Measurements from ENCODE around the gene LARP4B. TPM values are rescaled to one million over a fixed set of nuclear protein-coding genes. Genes with fewer than 3 reads are reported as not detected.
A peak's percentile ranks its signal among the peaks of the same experiment; 100 is the strongest.

The LARP4B gene
- total RNA-seq, 1 donor from 2014 or later, result 85.4 TPM

DNA sequence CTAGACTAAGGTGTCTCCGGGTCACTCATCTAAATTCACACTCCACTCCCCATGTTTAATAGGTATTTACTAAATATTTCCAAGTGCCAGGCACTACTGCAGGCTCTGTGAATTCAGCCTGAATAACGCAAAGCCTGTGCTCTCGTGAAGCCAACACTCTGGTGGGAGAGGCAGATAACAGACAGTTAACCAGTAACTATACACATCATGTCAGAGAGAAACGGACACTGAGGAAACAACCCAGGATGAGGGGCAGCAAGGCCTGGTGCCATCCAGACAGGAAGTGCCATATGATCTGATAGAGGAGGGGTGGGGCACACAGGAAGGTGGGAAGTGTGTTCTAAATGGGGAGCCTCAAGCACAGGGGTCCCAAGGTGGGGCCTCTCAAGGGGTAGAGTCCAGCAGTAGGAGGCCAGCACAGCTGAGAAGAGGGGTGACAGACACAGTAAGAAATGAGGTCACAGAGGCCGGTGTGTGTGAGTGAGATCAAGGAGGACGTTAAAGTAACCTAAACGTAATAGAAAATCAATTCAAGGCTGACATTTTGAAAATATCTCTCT lies 85.3 kb downstream of the LARP4B start:
- no peak for DNase-seq (ENCODE audit: low spot score)
- ATAC-seq, result no peak
- intact Hi-C loops (cut with DNase I), result no loop called here

DNA sequence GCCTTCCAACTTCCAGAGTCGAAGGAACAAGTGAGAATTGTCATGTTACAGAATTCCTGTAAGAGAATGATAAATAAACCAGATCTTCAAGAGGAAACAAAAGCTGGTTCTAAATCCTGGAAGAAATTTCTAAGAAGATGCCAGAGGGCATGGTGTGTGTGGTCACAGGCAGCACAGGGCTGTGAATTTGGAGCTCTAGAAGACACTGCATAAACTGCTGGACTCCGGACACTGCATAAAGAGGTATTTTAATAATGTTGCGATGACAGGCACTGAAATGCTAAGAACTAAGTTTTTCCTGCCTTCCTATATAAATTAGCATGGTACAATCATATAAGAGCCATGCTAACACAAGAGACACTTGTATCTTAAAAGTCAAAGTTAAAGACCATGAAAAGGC lies 86.0 kb downstream of the LARP4B start:
- DNase-seq (ENCODE audit: low spot score), result no peak
- intact Hi-C loops (cut with DNase I), result no loop called here
- no peak for ATAC-seq

DNA sequence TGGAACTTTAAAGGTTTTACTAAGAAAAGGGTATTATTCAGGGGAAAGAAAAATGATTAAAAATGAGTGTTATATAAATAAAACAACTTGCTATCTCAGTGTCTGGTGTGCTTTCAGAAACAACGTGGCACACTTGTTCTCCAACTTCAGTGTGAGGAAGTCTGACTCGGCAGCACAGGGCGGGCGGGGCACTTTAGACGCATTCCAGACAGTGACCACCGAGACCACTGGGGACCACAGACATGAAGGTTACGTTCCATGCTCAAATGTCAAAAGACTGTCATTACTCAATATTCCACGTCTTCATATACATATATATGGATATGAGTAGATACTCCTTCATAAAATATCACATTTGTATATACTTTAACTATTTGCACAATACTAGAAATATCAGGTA lies 87.0 kb downstream of the LARP4B start:
- ATAC-seq, result peak; percentile 63
- intact Hi-C loops (cut with DNase I), result no loop called here
- no peak for DNase-seq (ENCODE audit: low spot score)

DNA sequence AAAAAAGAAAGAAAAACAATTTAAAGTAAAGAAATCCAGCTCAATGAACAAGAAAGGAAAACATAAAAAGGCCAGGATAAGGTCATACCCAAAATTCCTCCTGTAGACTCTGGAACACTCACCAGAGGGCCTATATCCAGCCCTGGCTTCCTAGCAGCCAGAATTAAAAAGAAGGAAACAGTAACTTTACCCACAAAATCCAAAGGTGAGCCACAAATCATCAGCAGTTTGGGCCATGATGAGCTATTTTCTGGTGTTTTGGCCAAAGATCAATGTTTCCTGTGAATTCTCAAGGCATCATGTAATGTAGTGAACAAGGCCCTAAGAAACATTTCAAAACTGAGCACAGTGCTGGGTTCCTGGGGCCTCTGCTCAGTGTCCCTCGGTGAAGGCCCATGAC lies 87.8 kb downstream of the LARP4B start:
- DNase-seq (ENCODE audit: low spot score) (no peak), ATAC-seq (peak; percentile 22)
- intact Hi-C loops (cut with DNase I), result no loop called here

DNA sequence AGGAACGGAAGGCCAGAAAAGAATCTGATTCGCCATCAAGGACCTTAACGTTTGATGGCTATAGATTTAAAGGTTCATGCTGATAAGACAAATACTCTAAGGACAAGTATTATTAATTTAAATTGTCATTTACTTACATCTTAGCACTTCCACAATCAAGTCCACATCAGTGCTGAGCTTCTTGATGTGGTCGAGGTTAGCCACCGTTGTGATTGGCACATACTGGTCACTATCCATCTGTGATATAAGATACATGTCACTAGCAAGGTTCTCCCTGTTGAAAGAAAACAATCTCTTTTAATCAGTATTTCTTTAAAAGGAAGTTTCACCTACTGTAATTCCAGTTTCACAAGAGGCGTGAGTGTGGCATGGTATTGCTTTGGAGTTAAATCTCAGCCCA lies 88.7 kb downstream of the LARP4B start:
- intact Hi-C loops (cut with DNase I), result no loop called here
- DNase-seq (ENCODE audit: low spot score) (no peak), ATAC-seq (no peak)

DNA sequence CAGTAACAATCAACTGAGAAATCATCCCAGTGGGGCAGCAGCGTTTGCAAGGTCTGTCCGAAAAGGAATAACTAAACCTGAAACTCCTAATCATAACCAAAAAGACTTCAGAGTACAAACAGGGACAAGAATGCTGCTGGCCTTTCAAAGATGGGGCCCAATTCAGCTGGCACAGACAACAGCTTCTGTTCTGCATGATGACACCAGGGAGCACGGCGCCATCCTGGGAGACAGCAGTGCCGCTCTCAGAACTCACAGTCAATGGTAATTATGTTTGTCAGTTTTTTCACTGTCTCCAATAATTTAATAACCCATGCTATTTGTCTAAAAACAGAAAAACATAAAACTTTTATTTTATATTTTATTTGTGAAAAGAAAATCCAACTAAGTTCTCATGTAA lies 90.0 kb downstream of the LARP4B start:
- ATAC-seq, result no peak
- intact Hi-C loops (cut with DNase I), result no loop called here
- DNase-seq (ENCODE audit: low spot score), result no peak

DNA sequence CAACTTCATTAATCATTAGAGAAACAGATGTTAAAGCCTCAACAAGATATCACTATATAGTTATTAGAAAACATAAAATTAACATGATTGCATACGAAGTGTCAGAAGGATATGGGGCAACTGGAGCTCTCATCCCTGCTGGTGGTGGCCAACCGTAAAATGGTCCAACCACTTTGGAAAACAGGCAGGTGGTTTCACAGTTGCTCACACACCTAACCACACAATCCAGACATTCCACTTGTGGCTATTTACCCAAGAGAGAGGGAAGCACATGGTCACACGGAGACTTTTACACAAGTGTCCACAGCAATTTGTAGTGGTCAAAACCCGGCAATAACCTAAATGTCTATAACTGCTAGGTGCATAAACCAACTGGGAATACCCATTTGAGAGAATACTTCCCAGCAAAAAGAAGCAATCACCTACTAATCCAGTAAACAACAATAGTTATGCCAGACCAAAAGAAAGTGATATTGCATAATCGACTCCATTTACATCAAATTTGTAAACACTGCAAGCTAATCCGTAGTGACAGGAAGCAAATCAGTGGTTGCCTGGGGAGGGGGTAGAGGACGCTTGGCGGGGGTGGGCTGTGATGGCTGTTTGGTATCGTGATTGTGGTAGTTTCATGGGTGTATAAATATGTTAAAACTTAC lies 91.8 kb downstream of the LARP4B start:
- ATAC-seq, result no peak
- intact Hi-C loops (cut with DNase I), result no loop called here
- no peak for DNase-seq (ENCODE audit: low spot score)

DNA sequence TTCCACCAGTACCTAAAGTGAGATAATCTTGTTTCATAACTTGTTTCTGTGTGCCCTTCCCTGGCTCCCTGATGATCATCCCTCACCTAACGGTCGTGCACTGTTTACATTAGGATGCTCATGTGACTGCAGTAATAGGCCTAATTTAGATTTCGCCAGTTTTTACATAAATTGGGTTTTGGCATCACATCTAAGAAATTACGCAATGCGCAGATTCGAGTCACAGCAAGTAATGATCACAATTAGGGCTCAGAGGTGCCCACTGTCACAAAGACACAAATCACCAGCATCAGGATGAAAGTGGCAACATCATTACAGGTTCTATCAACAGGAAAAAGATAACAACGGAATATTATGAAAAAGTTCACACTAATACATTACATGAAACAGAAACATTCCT lies 94.7 kb downstream of the LARP4B start:
- DNase-seq (ENCODE audit: low spot score), result no peak
- ATAC-seq, result no peak
- intact Hi-C loops (cut with DNase I), result no loop called here

DNA sequence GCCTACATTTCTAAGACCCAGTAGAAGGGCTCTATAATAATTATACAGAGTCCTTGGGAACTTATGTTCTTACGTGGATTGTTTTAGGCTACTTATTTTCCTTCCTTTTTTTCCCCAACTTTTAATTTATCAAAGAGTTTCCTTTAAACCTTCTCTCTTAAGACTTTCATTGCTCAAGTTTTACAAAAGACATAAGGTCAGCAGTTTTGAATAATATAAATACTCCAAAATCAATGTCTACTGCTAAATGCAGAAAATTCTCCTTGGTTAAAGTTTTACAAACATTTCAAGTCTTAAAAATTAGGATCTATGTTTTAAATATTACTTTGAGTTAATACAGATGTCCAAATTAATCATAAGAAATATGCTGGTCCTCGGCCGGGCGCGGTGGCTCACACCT lies 97.0 kb downstream of the LARP4B start:
- intact Hi-C loops (cut with DNase I), result no loop called here
- ATAC-seq, result no peak

DNA sequence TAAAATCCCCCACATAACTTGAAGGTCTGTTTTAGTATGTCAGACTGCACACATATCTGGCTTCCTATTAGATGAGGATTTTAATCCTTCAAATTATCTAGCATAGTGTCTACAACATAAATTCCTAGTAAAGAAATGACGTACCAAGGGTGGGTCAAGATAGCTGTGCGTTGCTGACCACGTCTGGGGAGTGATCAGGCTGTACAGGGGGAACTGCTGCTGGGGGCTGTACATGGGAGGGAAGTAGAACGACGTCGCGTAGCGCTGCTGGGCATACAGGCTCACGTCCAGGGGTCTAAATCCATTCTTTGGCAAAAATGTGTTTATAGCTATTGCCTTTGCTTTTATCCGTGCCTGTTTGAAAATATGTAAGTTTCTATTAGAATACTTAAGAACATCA lies 102.3 kb downstream of the LARP4B start:
- intact Hi-C loops (cut with DNase I), result no loop called here
- ATAC-seq (no peak), DNase-seq (ENCODE audit: low spot score) (no peak)

More for the DNA sequence above, 97.0 kb downstream of the LARP4B start:
- DNase-seq (ENCODE audit: low spot score), result no peak

DNA sequence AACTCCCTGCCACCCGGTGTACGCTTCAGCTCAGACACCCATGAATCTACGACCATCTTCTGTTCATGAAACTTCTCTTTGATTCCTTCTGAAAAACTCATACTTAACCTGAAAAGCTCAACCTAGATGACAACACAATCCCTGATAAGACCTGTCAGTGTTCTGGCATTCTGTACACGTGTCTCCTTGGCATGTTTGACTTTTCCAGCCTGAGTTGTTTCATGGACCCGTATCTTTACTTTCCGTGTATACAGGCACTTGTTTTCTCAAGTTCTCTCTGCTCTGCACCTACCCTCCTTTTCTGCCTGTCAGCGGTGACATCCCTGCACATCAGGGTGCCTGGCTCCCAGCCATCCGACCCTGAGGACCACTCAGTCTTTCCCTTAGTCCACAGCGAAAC lies 103.3 kb downstream of the LARP4B start:
- no peak for DNase-seq (ENCODE audit: low spot score)
- no peak for ATAC-seq
- intact Hi-C loops (cut with DNase I), result no loop called here

DNA sequence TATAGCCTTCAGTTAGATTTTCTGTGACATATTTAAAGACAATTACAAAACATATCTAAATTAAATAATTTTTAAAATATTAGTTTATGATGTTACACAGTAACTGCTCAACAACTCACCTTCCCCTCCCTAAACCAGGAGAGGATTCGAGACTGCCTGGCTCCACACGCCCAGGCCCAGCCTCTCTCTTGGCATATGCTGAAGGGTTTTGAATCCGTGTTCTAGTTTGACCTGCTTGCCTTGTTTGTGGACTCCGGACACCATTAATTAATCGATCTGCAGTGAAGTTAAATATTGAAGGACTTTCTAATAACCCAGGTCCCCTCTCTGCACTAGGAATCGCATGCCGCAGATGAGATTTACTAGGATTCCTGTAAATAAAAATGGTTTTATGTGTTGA lies 106.6 kb downstream of the LARP4B start:
- intact Hi-C loops (cut with DNase I), result no loop called here
- ATAC-seq (no peak), DNase-seq (ENCODE audit: low spot score) (no peak)

DNA sequence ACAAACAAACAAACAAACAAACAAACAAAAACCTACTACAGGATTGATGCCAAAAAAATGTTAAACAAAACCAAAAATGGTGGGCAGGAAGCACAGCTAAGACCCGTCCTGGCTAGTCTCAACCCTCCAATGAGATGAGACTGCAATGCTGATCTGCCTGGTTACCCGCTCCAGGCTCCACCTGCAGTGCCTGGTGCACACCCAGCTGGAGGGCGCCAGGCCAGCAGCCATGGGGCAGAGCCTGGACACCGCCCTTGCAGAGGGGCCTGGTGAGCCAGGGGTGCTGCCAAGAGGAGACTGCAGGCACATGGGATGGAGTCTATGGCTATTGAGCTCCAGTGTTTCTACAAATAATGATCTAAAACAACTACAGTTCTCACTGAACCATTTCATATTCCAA lies 107.0 kb downstream of the LARP4B start:
- DNase-seq (ENCODE audit: low spot score), result no peak
- intact Hi-C loops (cut with DNase I), result no loop called here
- ATAC-seq, result no peak

DNA sequence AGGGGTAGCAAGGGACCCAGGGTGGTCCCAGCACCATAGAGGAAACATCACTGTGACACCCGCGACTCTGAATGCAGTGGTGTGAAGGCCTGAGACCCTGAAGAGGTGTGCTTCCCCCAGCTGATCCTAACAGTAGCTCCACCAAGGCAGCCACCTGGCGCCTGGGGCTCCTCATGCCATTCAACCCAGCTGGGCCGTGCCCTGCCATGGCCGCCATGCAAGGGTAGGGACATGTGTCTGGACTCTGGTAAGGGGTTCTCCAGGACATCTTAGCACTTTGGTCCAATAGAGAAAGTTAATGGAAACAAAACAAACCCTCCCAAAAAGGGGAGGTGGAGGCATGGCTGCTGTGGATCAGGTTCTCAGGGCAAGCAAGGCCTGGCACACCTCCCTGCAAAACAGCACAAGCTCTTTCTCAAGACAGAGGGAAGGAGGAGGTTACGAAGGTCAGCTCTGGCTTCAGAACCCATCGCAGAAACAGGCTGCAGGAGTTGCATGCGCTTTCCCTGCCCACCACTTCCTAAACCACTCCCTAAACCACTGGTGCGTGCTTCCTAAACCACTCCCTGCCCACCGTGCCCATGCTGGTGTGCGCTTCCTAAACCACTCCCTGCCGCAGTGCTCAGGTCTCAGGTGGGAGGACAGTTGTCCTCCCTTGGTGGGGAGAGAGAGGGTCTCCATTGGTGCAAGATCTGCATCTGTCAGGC lies 108.7 kb downstream of the LARP4B start:
- intact Hi-C loops (cut with DNase I), result no loop called here
- ATAC-seq, result peak; percentile 13
- no peak for DNase-seq (ENCODE audit: low spot score)

DNA sequence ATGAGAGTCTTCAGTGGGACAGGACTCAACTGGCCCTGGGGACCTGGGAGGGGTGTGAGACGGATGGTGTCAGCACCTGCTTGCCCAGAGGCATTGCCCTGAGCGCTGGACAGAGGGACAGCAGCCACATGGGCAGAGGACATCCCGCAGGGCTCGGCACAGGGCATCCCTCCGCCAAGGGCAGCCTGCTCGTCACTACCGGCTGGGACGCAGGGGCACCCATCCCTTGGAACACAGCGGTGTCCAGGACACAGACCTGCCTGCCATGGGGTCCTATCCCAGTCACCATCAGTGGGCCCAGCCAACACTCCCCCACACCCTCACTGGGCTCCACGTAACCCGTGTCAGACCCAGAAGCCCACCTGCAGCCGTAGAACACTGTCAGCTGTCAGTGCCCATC lies 109.3 kb downstream of the LARP4B start:
- no peak for DNase-seq (ENCODE audit: low spot score)
- peak; percentile 9 for ATAC-seq

DNA sequence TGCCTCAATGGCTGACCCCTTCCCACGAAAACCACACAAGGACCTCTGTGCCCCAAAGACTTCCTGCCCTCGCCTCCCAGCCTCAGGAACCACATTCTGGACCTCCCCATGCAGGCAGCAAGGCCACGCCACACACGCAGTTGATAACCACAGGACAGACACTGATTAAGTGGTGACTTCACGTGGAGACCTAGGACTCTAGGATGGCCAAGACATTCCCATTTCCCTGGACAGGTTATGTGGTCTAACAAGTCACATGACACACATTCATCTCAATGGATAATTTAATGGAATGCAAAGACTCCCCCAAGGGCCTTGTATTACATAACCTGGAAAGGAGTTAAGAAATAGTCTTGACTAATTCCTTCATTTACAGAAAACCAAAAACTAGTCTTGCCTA lies 110.2 kb downstream of the LARP4B start:
- ATAC-seq, result peak; percentile 9
- intact Hi-C loops (cut with DNase I), result no loop called here
- no peak for DNase-seq (ENCODE audit: low spot score)

More for the DNA sequence above, 109.3 kb downstream of the LARP4B start:
- intact Hi-C loops (cut with DNase I), result no loop called here

DNA sequence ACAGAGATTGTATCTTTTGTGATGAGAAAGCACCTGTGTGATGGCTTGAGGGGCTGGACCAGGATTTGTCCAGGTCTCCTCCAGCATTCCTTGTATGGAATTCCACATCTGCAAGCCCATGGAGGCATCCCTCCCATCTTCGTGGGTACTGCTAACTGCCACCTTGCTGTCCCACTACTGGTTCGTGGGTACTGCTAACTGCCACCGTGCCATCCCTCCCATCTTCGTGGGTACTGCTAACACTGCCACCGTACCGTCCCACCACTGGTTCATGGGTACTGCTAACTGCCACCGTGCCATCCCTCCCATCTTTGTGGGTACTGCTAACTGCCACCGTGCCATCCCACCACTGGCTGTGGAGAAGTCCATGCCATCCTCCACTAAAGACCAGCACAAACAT lies 111.7 kb downstream of the LARP4B start:
- intact Hi-C loops (cut with DNase I), result no loop called here
- ATAC-seq (no peak), DNase-seq (ENCODE audit: low spot score) (no peak)

DNA sequence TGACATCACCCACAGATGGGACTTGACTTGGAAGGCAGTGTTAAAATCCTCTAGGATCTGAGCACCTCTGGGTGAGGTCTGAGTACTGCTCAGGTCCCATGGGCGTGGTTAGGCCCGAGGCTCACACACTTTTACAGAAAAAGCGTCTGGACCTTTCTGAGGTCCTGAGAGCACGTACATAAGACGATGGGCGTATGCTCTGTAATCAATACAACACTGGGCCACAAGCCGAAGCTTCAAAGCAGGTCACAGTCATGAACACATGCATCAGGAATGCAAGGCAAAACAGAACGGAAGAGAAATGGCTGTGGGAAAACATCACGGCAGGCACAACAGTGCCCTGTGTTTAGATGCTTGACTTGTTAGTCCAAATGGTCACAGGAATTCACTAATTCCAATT lies 112.2 kb downstream of the LARP4B start:
- intact Hi-C loops (cut with DNase I), result no loop called here
- ATAC-seq (no peak), DNase-seq (ENCODE audit: low spot score) (no peak)

DNA sequence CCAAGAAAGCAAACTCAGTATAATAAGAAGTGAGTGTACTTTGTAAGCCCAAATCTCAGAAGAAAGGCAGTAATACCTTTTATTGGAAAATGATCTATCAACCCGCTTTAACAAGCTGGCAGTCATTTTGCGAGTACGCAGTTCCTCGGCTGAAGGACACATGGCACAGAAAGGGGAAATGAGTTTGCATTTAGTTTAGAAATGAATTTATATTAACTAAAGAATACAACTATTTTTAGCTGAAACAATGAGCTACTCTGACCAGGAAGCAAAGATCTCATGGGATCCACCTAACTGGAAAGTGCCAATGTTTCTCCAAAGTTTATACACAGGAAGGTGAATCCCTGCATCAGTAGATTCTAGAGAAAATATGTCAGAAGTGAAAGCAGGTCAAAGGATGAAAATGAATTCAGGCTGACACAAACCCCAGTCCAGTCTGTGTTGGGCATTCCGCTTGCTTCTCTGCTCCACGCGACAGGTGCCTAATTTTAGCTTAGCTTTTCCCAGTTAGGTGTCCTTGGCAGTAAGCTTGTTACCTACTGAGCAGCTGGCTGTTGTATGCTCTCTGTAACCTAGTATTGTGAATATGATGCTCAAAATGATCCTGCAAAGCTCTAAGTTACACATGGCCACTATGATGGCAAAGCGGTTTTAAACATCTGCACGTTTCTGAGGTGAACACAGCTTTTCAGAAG lies 112.8 kb downstream of the LARP4B start:
- DNase-seq (ENCODE audit: low spot score) (no peak), ATAC-seq (no peak)
- intact Hi-C loops (cut with DNase I), result no loop called here

DNA sequence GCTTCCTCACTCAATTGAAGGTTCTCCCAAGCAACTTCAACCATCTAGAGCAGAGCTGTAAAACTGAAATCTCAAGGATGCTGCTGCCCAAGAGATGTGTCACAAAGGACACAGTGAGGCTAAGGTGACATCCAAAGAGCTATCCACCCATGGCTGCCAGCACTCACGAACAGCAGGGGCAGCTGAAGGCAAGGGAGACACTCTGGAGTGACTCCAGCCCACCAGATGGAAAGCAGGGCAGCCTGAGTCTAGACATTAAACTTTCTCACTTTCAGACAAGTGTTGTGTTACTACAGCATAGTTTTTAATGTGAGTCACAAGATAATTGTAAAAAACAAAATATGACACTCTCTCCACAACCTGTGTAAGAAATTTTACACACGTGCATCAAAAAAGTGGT lies 113.5 kb downstream of the LARP4B start:
- intact Hi-C loops (cut with DNase I), result no loop called here
- DNase-seq (ENCODE audit: low spot score), result no peak
- no peak for ATAC-seq

All from sciatic nerve (tissue), 2 donors.